ENCODE results near the gene IFT81. TPM values are rescaled to one million over a fixed set of nuclear protein-coding genes. Genes with fewer than 3 reads are reported as not detected.
"Not testable (repeated sequence)": the region's sequence is repeated elsewhere in the genome, so short reads cannot be mapped to it uniquely, and the experiment has no call there.

The IFT81 gene
- total RNA-seq, 1 donor from 2014 or later: 6.4 TPM

GRCh38 chr12:110186059-110186458, 61.9 kb downstream of the IFT81 start:
- intact Hi-C loops (cut with DNase I): no loop called here
- DNase-seq (ENCODE audit: low spot score): no peak

- intact Hi-C loops (cut with DNase I): no loop called here
- DNase-seq (ENCODE audit: low spot score): no peak
Observed at GRCh38 chr12:110193196-110193595, 69.0 kb downstream of the IFT81 start.

- intact Hi-C loops (cut with DNase I): no loop called here
- no peak for DNase-seq (ENCODE audit: low spot score)
Observed at GRCh38 chr12:110197003-110197402, 72.8 kb downstream of the IFT81 start.

DNA sequence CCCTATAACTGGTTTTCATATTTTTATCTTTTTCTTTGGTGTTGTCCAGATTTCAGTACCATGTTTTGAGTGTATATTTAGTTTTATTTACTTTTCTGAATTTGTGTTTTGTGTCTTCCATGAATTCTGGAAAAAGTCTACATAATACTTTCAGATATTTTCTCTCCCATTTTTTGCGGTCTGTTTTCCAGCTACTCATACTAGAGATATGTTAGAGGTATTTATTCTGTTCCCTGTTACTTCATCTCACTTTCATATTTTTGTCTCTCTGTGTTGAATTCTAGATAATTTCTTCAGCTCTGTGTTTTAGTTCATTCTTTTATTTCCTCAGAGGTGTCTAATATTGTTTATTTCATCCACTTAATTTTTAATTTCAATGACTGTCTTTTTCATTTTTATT, 74.2 kb downstream of the IFT81 start:
- intact Hi-C loops (cut with DNase I): no loop called here
- DNase-seq (ENCODE audit: low spot score): no peak

GRCh38 chr12:110199339-110200123, 75.4 kb downstream of the IFT81 start:
- intact Hi-C loops (cut with DNase I): no loop called here
- DNase-seq (ENCODE audit: low spot score): no peak

DNA sequence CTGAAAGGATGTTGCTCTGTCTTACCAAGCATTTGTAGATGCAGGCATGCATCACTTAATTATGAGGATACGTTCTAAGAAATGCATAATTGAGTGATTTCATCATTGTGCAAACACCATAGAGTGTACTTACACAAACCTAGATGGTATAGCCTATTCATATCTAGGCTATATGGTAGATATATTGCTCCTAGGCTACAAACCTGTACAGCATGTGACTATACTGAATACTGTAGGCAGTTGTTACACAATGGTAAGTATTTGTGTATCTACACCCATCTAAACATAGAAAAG, 75.9 kb downstream of the IFT81 start:
- intact Hi-C loops (cut with DNase I): no loop called here
- DNase-seq (ENCODE audit: low spot score): no peak

DNA sequence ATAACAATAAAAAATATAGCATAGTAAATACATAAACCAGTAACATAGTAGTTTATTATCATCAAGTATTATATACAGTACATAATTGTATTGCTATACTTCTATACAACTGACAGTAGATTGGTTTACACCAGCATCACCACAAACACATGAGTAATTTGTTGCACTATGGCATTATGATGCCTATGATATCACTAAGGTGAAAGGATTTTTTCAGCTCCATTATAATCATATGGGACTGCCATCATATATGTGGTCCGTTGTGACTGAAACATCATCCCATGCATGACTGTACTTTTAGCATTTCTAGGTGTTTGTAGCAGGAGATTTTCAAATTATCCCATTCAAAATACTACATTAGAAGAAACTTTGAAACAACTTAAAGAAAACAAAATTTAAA, 77.8 kb downstream of the IFT81 start:
- DNase-seq (ENCODE audit: low spot score): no peak
- intact Hi-C loops (cut with DNase I): no loop called here

GRCh38 chr12:110203546-110203945, 79.4 kb downstream of the IFT81 start:
- DNase-seq (ENCODE audit: low spot score): no peak
- intact Hi-C loops (cut with DNase I): no loop called here

GRCh38 chr12:110205931-110206330, 81.8 kb downstream of the IFT81 start:
- no peak for DNase-seq (ENCODE audit: low spot score)
- intact Hi-C loops (cut with DNase I): no loop called here

GRCh38 chr12:110211639-110212536, 87.7 kb downstream of the IFT81 start:
- intact Hi-C loops (cut with DNase I); DNase-seq (ENCODE audit: low spot score): not testable (repeated sequence)

DNA sequence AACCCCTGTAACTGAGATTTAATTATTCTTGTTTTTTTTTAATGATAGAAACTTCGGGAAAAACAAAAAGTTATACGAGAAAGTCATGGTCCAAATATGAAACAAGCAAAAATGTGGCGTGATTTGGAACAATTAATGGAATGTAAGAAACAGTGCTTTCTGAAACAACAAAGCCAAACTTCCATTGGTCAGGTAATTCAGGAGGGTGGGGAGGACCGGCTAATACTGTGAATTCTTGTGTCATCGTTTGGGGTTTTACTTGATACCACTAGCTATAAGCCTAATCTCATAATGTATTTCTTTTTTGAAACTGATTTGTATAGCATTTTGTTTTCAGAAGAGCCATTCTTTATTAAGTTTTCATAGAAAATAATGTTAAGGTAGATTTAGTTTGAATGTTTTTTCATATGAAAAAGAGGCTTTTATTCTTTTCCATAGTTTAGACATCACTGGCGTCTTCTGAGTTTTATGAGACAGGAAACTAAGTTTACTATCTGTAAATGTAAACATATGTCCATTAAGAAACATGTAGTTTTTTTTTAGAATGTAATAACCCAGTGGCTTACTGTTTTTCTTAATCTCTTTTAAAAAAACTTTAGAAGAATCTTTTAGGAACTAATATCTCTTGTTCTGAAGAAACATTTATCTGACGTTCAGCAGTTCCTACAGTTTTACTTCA, 94.0 kb downstream of the IFT81 start:
- intact Hi-C loops (cut with DNase I): no loop called here
- DNase-seq (ENCODE audit: low spot score): no peak

DNA sequence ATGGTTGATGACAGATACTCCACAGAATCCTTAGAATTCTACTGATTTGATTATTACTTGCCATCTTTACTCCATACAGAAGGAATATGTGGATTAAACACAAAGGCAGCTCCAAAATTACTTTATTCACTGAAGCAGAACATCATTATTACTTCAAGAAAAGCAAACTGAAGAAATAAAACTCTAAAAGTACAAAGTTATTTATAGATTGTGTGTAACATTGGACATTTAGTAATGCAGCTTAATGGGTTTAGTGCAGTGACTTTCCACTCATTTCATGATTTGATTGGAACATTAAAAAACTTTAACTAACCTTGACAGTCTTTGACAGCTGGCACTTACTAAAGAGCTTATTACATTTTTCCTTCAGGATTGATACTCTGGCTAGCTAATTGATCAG, 97.9 kb downstream of the IFT81 start:
- intact Hi-C loops (cut with DNase I): loop anchor here (5.0 kb wide), 1 partner anchor 60 kb away; the partner anchor contains the start of gene ATP2A2
- DNase-seq (ENCODE audit: low spot score): no peak

DNA sequence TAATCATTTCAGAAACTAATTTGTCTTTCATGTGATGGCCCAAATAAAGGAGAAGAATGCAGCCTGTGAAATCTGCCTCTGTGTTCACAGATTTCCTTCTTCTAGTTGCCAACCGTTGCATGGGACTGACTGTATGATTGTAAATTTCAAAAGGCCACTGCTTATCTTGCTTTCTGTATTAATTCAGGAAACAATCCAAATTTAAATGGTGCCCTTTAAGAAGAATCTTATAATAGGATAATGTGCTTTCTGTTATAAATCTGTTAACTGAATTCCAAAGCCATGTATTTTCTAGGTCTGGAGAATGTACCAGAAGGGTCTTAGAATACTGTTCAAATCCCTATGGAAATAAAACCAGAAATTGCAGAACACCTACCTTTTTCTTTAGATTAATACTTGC, 98.3 kb downstream of the IFT81 start:
- no peak for DNase-seq (ENCODE audit: low spot score)
- intact Hi-C loops (cut with DNase I): loop anchor here (5.0 kb wide), 1 partner anchor 60 kb away; the partner anchor contains the start of gene ATP2A2

DNA sequence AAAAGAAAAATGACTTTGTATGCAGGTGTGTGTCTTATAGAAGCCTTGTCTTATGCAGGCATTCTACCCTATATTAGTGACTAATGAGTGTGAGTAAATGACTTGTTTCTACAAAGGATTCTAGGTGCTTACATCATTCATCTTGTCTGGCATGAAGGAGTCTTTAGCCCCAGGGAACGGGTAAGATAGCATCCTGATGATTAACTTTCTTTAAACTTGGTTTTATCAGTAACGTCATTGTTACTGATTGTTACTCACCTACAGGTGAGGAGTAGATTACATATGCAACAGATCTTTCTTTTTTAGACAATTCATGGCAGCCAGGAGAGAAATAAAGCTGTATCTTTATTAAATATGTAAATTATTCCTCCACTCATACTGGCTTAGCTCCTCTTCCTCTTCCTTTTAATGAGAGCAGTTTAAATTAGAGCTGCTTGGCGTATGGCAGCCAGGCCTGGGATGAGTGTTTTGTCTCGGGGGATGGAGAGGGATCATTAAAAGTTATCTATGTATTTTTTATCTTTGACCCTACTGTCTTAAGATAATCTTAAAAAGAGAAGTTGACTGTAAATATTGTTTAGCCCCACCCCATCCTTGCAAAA, 99.7 kb downstream of the IFT81 start:
- intact Hi-C loops (cut with DNase I): loop anchor here (5.0 kb wide), 1 partner anchor 58 kb away; the partner anchor contains the start of gene ATP2A2
- no peak for DNase-seq (ENCODE audit: low spot score)

DNA sequence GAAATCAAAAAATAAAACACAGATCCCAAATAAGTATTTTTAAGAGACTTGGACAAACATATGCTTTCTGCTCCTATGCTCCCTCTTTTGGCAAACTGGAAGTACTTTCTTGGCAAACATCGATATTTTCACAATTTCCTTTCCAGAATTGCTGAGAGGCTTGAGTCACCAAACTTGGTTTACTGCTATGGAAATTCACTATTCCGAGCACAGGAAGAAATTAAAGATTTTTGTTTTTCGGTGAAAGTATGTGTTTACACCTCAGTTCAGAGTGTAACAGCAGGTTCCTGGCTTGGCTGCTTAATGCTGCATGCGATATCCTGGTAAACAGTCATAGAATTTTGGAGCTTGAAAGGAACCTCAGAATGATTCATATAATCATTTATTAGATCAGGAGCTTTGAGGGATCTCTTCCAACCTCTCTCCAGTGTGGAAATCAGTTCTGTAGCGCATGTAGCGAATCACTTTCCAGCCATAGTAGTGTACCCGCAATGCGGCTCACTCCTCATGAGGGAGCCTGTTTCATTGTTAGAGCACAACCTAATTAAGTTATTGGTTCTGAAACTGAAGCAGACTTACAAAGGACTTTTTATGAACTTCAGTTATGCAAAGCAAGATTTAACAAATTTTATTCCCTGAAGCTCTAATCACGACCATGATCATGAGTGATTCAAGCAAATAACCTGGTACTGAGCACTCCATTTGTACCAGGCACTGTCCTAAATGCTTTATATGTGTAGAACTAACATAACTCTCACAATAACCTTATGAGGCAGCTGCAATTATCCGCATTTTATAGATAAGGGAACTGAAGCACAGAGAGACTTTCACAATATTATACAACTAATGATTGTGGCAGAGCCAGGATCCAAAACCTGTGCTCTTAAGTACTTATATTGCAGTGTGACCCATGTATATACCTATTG, 100.5 kb downstream of the IFT81 start:
- intact Hi-C loops (cut with DNase I): loop anchor here (5.0 kb wide), 1 partner anchor 58 kb away; the partner anchor contains the start of gene ATP2A2
- DNase-seq (ENCODE audit: low spot score): no peak

- intact Hi-C loops (cut with DNase I): no loop called here
- no peak for DNase-seq (ENCODE audit: low spot score)
Observed at GRCh38 chr12:110227138-110227537, 103.0 kb downstream of the IFT81 start.

DNA sequence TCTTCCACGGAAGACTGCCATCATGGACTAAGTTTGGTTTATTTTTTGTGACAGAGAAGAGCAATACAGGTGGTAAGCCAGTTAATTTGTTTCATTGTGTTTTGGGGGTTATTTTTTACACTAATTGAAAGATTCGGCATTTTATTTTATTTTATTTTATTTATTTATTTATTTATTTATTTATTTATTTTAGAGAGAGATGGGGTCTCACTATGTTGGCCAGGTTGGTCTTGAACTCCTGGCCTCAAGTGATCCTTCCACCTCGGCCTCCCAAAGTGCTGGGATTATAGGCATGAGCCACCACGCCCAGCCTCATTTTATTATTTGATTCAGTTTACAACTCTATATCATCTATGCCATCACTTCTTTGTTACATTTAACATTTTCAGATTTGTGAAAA, 104.2 kb downstream of the IFT81 start:
- intact Hi-C loops (cut with DNase I): loop anchor here (2.0 kb wide), 1 partner anchor 18 kb away; no protein-coding TSS in a partner anchor
- DNase-seq (ENCODE audit: low spot score): not testable (repeated sequence)

DNA sequence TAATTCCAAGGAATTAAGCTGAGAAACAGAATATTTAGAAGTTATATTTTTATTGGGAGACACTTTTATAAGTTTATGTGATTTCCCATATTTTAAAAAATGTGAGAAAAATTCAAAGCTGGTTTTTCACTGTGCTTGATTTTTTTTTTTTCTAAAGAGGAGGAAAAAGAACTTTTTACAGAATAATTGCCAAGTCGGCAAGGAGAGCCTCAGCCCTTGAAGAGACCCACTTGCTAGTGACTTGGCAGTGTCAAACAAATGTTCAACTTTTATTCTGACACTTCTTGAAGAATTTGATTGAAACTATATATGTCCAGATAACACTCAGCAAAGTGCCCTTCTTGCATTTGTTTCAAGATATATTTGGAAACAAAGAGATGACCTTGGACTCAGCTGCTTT, 104.6 kb downstream of the IFT81 start:
- intact Hi-C loops (cut with DNase I): loop anchor here (2.0 kb wide), 1 partner anchor 18 kb away; no protein-coding TSS in a partner anchor

More for the DNA sequence above, 104.6 kb downstream of the IFT81 start:
- DNase-seq (ENCODE audit: low spot score): no peak

Measured in cardiac septum (tissue), 1 donor.